GM18505 (cell line): ENCODE data around the gene KCTD21.
"Not testable (repeated sequence)": the region's sequence is repeated elsewhere in the genome, so short reads cannot be mapped to it uniquely, and the experiment has no call there.

Source experiments
- ATAC-seq: cut with Tn5 transposase; IDR thresholded peaks from one replicate; pipeline ENCODE4 v1.9.1; 2021; ENCODE audit not compliant: unreplicated experiment
- POLR2A ChIP-seq: IDR thresholded peaks from 4 replicates; pipeline ENCODE4 v1.6.1; 2011; ENCODE audit warnings: borderline replicate concordance; ENCODE audit not compliant: insufficient read depth, insufficient read length; ENCODE audit errors: extremely low read depth

KCTD21 gene

GRCh38 chr11:78224506-78224905, 36.1 kb upstream of the KCTD21 start:
- no peak for TF ChIP-seq POLR2A
- ATAC-seq: no peak

- ATAC-seq: peak; percentile 63
- peak; percentile 27 for TF ChIP-seq POLR2A
Measured at GRCh38 chr11:78223320-78223954, 35.0 kb upstream of the KCTD21 start.

- not testable (repeated sequence) for ATAC-seq
Measured at GRCh38 chr11:78222726-78223125, 34.3 kb upstream of the KCTD21 start.

- TF ChIP-seq POLR2A: no peak
- no peak for ATAC-seq
Measured at GRCh38 chr11:78221396-78222315, 33.2 kb upstream of the KCTD21 start.

GRCh38 chr11:78220218-78221157, 32.1 kb upstream of the KCTD21 start:
- TF ChIP-seq POLR2A: no peak
- ATAC-seq: no peak

- ATAC-seq: no peak
- TF ChIP-seq POLR2A: no peak
Measured at GRCh38 chr11:78219493-78220217, 31.2 kb upstream of the KCTD21 start.

- no peak for TF ChIP-seq POLR2A
- no peak for ATAC-seq
Measured at GRCh38 chr11:78218707-78219492, 30.5 kb upstream of the KCTD21 start.

- no peak for ATAC-seq
- TF ChIP-seq POLR2A: no peak
Measured at GRCh38 chr11:78217650-78218541, 29.5 kb upstream of the KCTD21 start.

- no peak for ATAC-seq
- no peak for TF ChIP-seq POLR2A
Measured at GRCh38 chr11:78216571-78217287, 28.3 kb upstream of the KCTD21 start.

GRCh38 chr11:78216021-78216420, 27.6 kb upstream of the KCTD21 start:
- TF ChIP-seq POLR2A: no peak
- no peak for ATAC-seq
